Endometrial microvascular endothelial cells (primary cell): ENCODE results near the gene PCNX3. TPM values are rescaled to one million over a fixed set of nuclear protein-coding genes. Genes with fewer than 3 reads are reported as not detected.
"Not testable (repeated sequence)": the region's sequence is repeated elsewhere in the genome, so short reads cannot be mapped to it uniquely, and the experiment has no call there.

Experiments
- in situ Hi-C: cut with HindIII; loops from 2 replicates; pipeline ENCODE4 v1.10.0; 2017; ENCODE audit warnings: low sequenced_read_pairs, low pct_unique_long_range_greater_than_20kb; ENCODE audit errors: inconsistent ontology term
- total RNA-seq: library from RNA; depleted of rRNA; stranded (reverse); fragments of >200 nt; gene quantifications from one replicate; pipeline ENCODE4 v1.2.3, GENCODE V29; 2015; ENCODE audit errors: inconsistent ontology term

The PCNX3 gene
- total RNA-seq, 1 donor from 2014 or later: 44.9 TPM

DNA sequence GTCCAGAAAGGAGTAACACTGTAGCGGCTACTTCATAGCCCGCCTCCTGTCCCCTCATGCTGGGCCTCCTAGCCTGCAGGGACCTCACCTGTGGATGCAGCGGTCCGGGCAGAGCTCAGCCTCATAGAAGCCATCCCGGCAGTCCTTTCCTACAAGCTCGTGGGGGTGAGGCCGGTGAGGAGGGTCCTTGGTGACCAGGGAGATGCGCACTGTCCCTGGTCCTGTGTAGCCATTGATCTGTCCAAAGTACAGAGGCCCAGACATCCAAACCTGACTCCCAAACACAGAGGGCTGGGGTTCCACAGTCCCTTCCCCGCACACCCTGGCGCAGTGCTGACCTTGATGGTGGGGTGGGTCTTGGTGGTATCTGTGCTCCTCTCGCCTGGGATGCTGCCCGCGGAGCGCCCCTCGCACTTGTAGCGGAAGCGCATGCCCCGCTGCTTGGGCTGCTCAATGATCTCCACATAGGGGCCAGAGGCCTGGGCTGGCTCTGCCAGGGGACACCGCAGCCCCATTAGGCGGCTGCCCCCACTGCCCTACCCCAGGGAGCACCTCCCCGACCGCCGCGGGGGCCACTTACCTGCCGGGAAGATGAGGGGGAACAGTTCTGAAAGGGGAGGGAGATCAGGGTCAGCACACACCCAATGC, 46.1 kb downstream of the PCNX3 start:
- in situ Hi-C loops: no loop called here

- in situ Hi-C loops: no loop called here
Measured at GRCh38 chr11:65662247-65662798, 46.7 kb downstream of the PCNX3 start.

DNA sequence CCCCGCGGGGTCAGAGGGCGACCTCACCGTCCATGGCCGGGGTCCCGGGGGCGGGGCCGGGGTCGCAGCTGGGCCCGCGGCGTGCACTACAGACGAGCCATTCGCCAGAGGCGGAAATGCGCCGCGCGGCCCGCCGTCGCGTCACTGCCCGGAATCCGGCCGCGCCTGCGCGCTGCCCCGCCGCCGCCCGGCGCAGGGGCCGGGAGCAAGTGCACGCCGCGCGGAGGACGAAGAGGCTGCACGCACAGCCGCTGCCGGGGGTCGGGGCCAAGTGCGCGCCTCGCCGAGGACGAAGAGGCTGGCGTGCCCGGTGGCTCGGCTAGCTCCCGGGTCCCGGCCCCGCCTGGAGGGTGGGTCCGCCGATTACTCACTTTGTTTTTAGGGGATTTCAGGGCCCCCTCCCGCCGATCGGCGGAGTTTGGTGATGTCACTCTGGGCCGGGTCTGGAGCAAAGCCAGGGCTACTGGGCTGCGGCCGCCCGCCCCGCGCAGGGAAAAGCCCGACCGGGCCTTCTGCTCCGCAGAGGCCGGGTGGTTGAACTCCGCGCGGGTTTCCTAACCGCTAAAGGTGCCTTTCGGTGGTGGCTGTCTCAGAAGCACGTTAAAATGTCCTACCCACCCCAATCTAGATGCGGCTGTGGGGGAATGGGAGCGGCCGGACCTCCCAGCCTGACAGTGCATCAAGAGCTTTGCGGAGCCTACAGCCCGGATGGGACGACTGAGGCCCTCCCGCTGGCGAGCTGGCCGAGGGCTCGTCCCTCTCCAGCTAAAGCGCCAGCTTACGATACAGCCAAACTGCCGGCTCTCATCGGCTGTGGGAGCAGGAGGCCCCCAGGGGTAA, 47.4 kb downstream of the PCNX3 start, which contains the start of gene RELA:
Gene RELA (minus strand): TSS at position 118 of the 840 bp plus-strand sequence. CDS start 84 bp downstream, at position 34.
- in situ Hi-C loops: no loop called here

DNA sequence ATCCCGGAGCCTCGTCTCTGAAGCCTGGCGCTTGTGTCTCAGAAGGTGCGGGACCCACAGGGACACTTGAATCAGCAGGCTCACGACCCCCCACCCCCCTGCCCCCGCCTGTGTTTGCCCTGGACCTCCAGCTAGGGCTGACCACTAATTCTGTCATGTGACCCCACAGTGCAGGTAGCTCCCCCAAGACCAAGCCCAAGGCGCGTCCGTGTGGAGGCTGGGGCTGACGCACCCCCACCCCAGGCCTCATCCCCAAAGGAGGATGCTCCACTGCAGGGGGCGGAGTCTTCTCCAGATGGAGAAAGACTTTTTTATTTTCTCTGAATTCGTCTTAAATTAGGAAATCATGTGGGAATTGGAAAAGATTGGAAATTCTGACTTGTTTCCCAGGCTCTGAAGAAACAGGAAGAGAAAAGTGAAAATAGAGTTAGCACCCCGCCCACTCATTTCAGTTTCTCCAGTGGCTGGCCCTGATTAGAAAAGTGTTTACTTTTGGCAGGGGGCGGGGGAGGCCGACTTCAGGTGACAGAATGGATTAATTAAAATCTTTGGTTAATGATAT, 48.1 kb downstream of the PCNX3 start:
- in situ Hi-C loops: no loop called here

- in situ Hi-C loops: no loop called here
Measured at GRCh38 chr11:65672180-65672860, 56.7 kb downstream of the PCNX3 start.

GRCh38 chr11:65672982-65673381, 57.4 kb downstream of the PCNX3 start:
- in situ Hi-C loops: no loop called here

GRCh38 chr11:65680192-65680743, 64.7 kb downstream of the PCNX3 start:
- in situ Hi-C loops: no loop called here

DNA sequence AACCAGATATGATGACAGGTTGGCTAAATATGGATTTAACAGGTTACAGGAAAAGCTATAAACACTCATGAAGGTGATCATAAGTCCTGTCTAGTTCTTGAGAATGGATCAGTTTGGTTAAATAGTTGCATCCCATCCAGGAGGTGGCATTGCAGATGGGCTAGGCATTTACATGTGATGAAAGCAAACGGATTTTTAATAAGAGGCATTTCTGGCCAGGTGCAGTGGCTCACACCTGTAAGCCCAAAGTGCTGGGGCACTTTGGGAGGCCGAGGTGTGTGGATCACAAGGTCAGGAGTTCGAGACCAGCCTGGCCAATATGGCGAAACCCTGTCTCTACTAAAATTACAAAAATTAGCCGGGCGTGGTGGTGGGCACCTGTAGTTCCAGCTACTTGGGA, 67.9 kb downstream of the PCNX3 start:
- in situ Hi-C loops: not testable (repeated sequence)

DNA sequence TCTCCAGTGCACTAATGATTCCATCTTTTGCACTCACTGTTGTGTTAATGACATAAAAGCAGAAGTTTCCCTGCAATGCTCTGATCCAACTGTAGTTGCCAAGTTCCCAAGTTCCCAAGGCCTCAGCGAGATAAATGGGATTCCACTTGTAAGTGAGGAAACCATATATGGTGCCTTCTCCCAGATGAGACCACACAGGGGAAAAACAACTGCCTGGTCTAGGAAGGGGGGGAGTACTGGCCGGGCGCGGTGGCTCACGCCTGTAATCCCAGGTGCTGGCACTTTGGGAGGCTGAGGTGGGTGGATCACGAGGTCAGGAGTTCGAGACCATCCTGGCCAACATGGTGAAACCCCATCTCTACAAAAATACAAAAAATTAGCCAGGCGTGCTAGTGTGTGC, 70.4 kb downstream of the PCNX3 start:
- in situ Hi-C loops: no loop called here

Other genes with a start within 250 kb of the PCNX3 start
- gene SLC25A45, start 233.1 kb upstream of the PCNX3 start, total RNA-seq: 2.8 TPM
- gene FRMD8, start 229.1 kb upstream of the PCNX3 start, total RNA-seq: 103 TPM
- 14.8 TPM for gene NEAT1, start 193.0 kb upstream of the PCNX3 start, total RNA-seq
- gene MALAT1, start 116.7 kb upstream of the PCNX3 start, total RNA-seq: 1,401 TPM
- 110 TPM for gene SCYL1, start 90.7 kb upstream of the PCNX3 start, total RNA-seq
- 42.3 TPM for gene LTBP3, start 57.4 kb upstream of the PCNX3 start, total RNA-seq
- gene ZNRD2, start 45.3 kb upstream of the PCNX3 start, total RNA-seq: 85.7 TPM
- 34.1 TPM for gene FAM89B, start 43.2 kb upstream of the PCNX3 start, total RNA-seq
- gene EHBP1L1, start 39.7 kb upstream of the PCNX3 start, total RNA-seq: 50.5 TPM
- 2.3 TPM for gene KCNK7, start 20.0 kb upstream of the PCNX3 start, total RNA-seq
- gene MAP3K11, start 1.6 kb upstream of the PCNX3 start, total RNA-seq: 101 TPM
- gene SIPA1, start 22.3 kb downstream of the PCNX3 start, total RNA-seq: 53.4 TPM
- gene RELA, start 47.1 kb downstream of the PCNX3 start, total RNA-seq: 69.7 TPM
- gene KAT5, start 96.5 kb downstream of the PCNX3 start, total RNA-seq: 34.0 TPM
- 110 TPM for gene RNASEH2C, start 105.0 kb downstream of the PCNX3 start, total RNA-seq
- gene AP5B1, start 165.2 kb downstream of the PCNX3 start, total RNA-seq: 8.5 TPM
- gene OVOL1, start 171.3 kb downstream of the PCNX3 start, total RNA-seq: not detected
- gene SNX32, start 218.2 kb downstream of the PCNX3 start, total RNA-seq: not detected
- 2,359 TPM for gene CFL1, start 242.4 kb downstream of the PCNX3 start, total RNA-seq
- 50.1 TPM for gene MUS81, start 244.7 kb downstream of the PCNX3 start, total RNA-seq